Progenitor cell of endocrine pancreas (in vitro differentiated cells): ENCODE measurements around the gene ZNF653. TPM values are rescaled to one million over a fixed set of nuclear protein-coding genes. Genes with fewer than 3 reads are reported as not detected.

Source experiments
- DNase-seq: peaks from one replicate; pipeline ENCODE4 v3.0.0; 2021; ENCODE audit warnings: low spot score; ENCODE audit not compliant: unreplicated experiment
- H3K27ac Mint-ChIP-seq: 2 replicates; pipeline ENCODE4 v1.8.0; 2021; ENCODE audit warnings: mild to moderate bottlenecking, moderate library complexity, mixed read lengths
- H3K27me3 Mint-ChIP-seq: 2 replicates; pipeline ENCODE4 v1.8.0; 2021; ENCODE audit warnings: mixed read lengths
- H3K36me3 Mint-ChIP-seq: 2 replicates; pipeline ENCODE4 v1.8.0; 2022; ENCODE audit warnings: mixed read lengths; ENCODE audit not compliant: insufficient read depth
- H3K4me1 Mint-ChIP-seq: 2 replicates; pipeline ENCODE4 v1.8.0; 2021; ENCODE audit warnings: low read depth, mixed read lengths
- H3K4me3 Mint-ChIP-seq: 2 replicates; pipeline ENCODE4 v1.8.0; 2021; ENCODE audit warnings: low read depth, mild to moderate bottlenecking, moderate library complexity, mixed read lengths
- H3K9me3 Mint-ChIP-seq: 2 replicates; pipeline ENCODE4 v1.8.0; 2021; ENCODE audit warnings: low read depth, mixed read lengths
- CTCF ChIP-seq: fragments of 200-600 bp; sonication (generic); IDR thresholded peaks from one replicate; pipeline ENCODE4 v1.5.0; 2021; ENCODE audit warnings: antibody characterized with exemption, mild to moderate bottlenecking; ENCODE audit not compliant: unreplicated experiment
- long read RNA-seq: library from polyadenylated mRNA; unstranded; transcript quantifications from one replicate; pipeline ENCODE4 v2.0.0, GENCODE V29; 2020
- total RNA-seq: library from RNA; stranded (reverse); gene quantifications from 2 replicates; pipeline ENCODE4 v1.2.1, GENCODE V29; 2021

Gene ZNF653
- total RNA-seq: 17.6 and 21.8 TPM in 2 replicates
- long read RNA-seq: 0 reads

GRCh38 chr19:11505504-11506100 lies at the start of gene ZNF653:
Gene ZNF653, minus strand, starts transcription at chr19:11505839. Its CDS starts 53 bp downstream, at chr19:11505786.
- peak within 1 kb of the TSS; percentile 80 for H3K4me3 Mint-ChIP-seq
- H3K27me3 Mint-ChIP-seq: no peaks in the 10 kb centered on the region
- peak; percentile 93 for DNase-seq
- peaks cover 12% of the 10 kb centered on the region for H3K4me1 Mint-ChIP-seq
- TF ChIP-seq CTCF: no peak
- H3K27ac Mint-ChIP-seq: peak within 1 kb of the TSS; percentile 95
- H3K9me3 Mint-ChIP-seq: no peaks in the 10 kb centered on the region
- H3K36me3 Mint-ChIP-seq: no peaks in the 10 kb centered on the region

- Mint-ChIP-seq H3K36me3 (peaks cover 5% of the 10 kb centered on the region), H3K27me3 (no peaks in the 10 kb centered on the region), H3K27ac (no peak overlapping the region), H3K4me3 (peak overlapping the region; percentile 40), H3K4me1 (peaks cover 15% of the 10 kb centered on the region), H3K9me3 (no peaks in the 10 kb centered on the region)
- DNase-seq: no peak
- TF ChIP-seq CTCF: no peak
Observed at GRCh38 chr19:11555246-11555645, 49.6 kb upstream of the ZNF653 start.

- Mint-ChIP-seq H3K4me1 (peaks cover 11% of the 10 kb centered on the region), H3K4me3 (no peak overlapping the region), H3K27me3 (no peaks in the 10 kb centered on the region), H3K36me3 (peaks cover 5% of the 10 kb centered on the region), H3K27ac (peak overlapping the region; percentile 19), H3K9me3 (no peaks in the 10 kb centered on the region)
- TF ChIP-seq CTCF: no peak
- DNase-seq: no peak
Observed at GRCh38 chr19:11554160-11554559, 48.5 kb upstream of the ZNF653 start.

- TF ChIP-seq CTCF: no peak
- Mint-ChIP-seq H3K36me3 (peaks cover 5% of the 10 kb centered on the region), H3K27ac (no peak overlapping the region), H3K27me3 (no peaks in the 10 kb centered on the region), H3K4me1 (peaks cover 1% of the 10 kb centered on the region), H3K4me3 (no peak overlapping the region), H3K9me3 (no peaks in the 10 kb centered on the region)
- DNase-seq: no peak
Observed at GRCh38 chr19:11552666-11553372, 47.2 kb upstream of the ZNF653 start.

GRCh38 chr19:11551603-11552235 lies 46.1 kb upstream of the ZNF653 start:
- peak; percentile 33 for TF ChIP-seq CTCF
- no peak for DNase-seq
- Mint-ChIP-seq H3K4me3 (no peak overlapping the region), H3K9me3 (no peaks in the 10 kb centered on the region), H3K27ac (no peak overlapping the region), H3K4me1 (no peaks in the 10 kb centered on the region), H3K27me3 (no peaks in the 10 kb centered on the region), H3K36me3 (peaks cover 5% of the 10 kb centered on the region)
